ENCODE measurements around the gene COL4A2.
A peak's percentile ranks its signal among the peaks of the same experiment; 100 is the strongest.

DNA sequence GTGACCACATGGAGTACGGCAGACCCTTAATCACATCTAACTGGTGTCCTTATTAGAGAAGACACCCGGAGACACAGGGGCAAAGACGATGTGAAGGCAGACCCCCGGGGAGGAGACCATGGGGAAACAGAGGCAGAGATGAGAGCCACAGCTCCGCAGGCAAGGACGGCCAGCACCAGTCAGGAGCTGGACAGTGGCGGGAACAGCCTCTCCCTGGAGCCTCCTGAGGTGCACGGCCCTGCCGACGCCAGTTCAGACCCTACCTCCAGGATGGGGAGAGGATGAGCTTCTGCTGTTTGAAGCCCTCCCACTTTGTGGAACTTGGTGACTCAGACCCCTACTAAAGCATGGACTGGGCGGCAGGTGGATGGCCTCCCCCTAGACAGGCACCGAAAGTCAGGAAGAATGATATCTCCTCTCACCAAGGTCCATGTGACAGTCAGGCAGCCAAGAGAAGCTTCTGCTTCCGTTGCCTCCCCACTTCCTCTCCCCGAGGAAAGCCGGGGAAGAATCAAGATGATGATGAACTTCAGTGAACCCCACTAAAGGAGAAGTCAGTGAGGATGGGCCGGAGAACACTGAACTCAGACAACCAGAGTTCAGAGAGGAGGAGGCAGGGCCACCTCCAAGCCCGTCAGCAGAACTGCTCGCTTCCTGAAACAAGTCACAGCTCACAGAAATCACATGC is 229.1 kb downstream of the COL4A2 start:
- TF ChIP-seq POLR2A (IDR thresholded peaks at IDR 0.05; ENCODE audit: low read depth) (no peak), CTCF (IDR thresholded peaks at IDR 0.05) (no peak), EP300 (IDR thresholded peaks at IDR 0.05) (no peak), POLR2AphosphoS5 (IDR thresholded peaks at IDR 0.05) (peak; percentile 13 to 21)

Measured in esophagus muscularis mucosa (tissue), 4 donors.